ENCODE data around the gene EML1. TPM values are rescaled to one million over a fixed set of nuclear protein-coding genes. Genes with fewer than 3 reads are reported as not detected.

EML1 gene
- total and polyA plus RNA-seq, 2 donors from 2014 or later, result 7.9 to 35.9 TPM

- no peak for TF ChIP-seq CTCF (IDR thresholded peaks at IDR 0.05; ENCODE audit: borderline replicate concordance, extremely low read depth, insufficient read depth)
- H3K27ac ChIP-seq (ENCODE audit: low read depth in 2 of 2, low read length in 2 of 2), result no peak overlapping the region
- DNase-seq (peak in 2 of 5 donors; percentile 33 to 71), FAIRE-seq (peak; percentile 15)
- no peaks in the 10 kb centered on the region for H3K27me3 ChIP-seq (ENCODE audit: control insufficient read depth, insufficient read depth, low read length)
- H3K9me3 ChIP-seq (ENCODE audit: control insufficient read depth in 2 of 3, insufficient read depth in 1 of 3, low read length in 3 of 3), result no peaks in the 10 kb centered on the region
- H3K4me1 ChIP-seq (ENCODE audit: control insufficient read depth in 2 of 3, insufficient read depth in 2 of 3, low read depth in 1 of 3, low read length in 3 of 3), result no peaks in the 10 kb centered on the region
- no peak overlapping the region for H3K9ac ChIP-seq (ENCODE audit: low read length in 3 of 3)
- intact Hi-C loops (cut with DNase I), result no loop called here
- no peak overlapping the region for H3K4me3 ChIP-seq (ENCODE audit: low read length in 3 of 3)
- H3K36me3 ChIP-seq (ENCODE audit: control insufficient read depth in 2 of 3, insufficient read depth in 3 of 3, low read length in 3 of 3), result no peaks in the 10 kb centered on the region
These were observed 86.4 kb downstream of the EML1 start for GRCh38 chr14:99879401-99880295.

- TF ChIP-seq CTCF (IDR thresholded peaks at IDR 0.05; ENCODE audit: borderline replicate concordance, extremely low read depth, insufficient read depth), result no peak
- Histone ChIP-seq H3K4me3 (ENCODE audit: low read length in 3 of 3) (no peak overlapping the region), H3K9me3 (ENCODE audit: control insufficient read depth in 2 of 3, insufficient read depth in 1 of 3, low read length in 3 of 3) (no peaks in the 10 kb centered on the region), H3K27ac (ENCODE audit: low read depth in 2 of 2, low read length in 2 of 2) (no peak overlapping the region), H3K4me1 (ENCODE audit: control insufficient read depth in 2 of 3, insufficient read depth in 2 of 3, low read depth in 1 of 3, low read length in 3 of 3) (no peaks in the 10 kb centered on the region), H3K9ac (ENCODE audit: low read length in 3 of 3) (no peak overlapping the region), H3K27me3 (ENCODE audit: control insufficient read depth, insufficient read depth, low read length) (no peaks in the 10 kb centered on the region), H3K36me3 (ENCODE audit: control insufficient read depth in 2 of 3, insufficient read depth in 3 of 3, low read length in 3 of 3) (no peaks in the 10 kb centered on the region)
- FAIRE-seq (no peak), DNase-seq (no peak)
- intact Hi-C loops (cut with DNase I), result no loop called here
These were observed 87.6 kb downstream of the EML1 start for GRCh38 chr14:99880651-99881420.

DNA sequence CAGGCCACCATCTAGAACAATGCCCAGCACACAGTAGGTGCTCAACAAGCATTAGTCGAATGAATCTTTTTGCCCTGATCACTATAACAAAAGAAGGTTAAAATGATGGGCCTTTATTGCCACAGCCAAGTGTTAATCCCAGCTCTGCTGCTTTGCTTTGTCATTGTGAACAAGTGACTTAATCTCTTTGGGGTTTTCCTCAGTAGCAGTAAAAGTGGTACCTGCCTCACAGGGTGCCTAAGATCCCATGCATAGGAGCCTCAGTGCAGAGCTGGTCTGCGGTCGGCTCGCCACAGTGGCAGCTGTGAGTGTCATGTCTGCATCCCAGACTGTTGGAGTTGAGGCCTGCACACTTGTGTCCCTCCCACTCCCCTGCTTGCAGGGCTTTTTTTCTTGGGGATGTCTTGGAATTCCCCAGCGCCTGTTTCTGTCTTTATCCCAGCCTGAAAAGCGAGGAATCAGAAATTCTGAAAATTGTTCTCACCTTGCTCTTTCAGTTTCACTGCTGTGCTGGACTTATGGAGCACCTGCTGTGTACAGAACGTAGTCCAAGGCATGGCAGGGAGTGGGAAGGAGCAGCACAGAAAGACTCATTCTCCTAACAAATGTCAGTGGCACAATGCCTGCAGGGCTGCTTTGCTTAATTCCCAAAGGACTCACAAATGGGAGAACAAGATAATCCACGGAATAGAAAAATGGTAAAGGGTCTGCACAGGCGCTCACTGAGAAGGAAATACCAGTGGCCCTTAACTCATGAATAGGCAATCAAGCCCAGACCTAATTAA is 90.8 kb downstream of the EML1 start:
- DNase-seq (no peak), FAIRE-seq (no peak)

More for the DNA sequence above, 90.8 kb downstream of the EML1 start:
- Histone ChIP-seq H3K4me3 (ENCODE audit: low read length in 3 of 3) (no peak overlapping the region), H3K36me3 (ENCODE audit: control insufficient read depth in 2 of 3, insufficient read depth in 3 of 3, low read length in 3 of 3) (no peaks in the 10 kb centered on the region), H3K4me1 (ENCODE audit: control insufficient read depth in 2 of 3, insufficient read depth in 2 of 3, low read depth in 1 of 3, low read length in 3 of 3) (no peaks in the 10 kb centered on the region), H3K27ac (ENCODE audit: low read depth in 2 of 2, low read length in 2 of 2) (no peak overlapping the region), H3K9ac (ENCODE audit: low read length in 3 of 3) (no peak overlapping the region), H3K9me3 (ENCODE audit: control insufficient read depth in 2 of 3, insufficient read depth in 1 of 3, low read length in 3 of 3) (no peaks in the 10 kb centered on the region), H3K27me3 (ENCODE audit: control insufficient read depth, insufficient read depth, low read length) (no peaks in the 10 kb centered on the region)
- TF ChIP-seq CTCF (IDR thresholded peaks at IDR 0.05; ENCODE audit: borderline replicate concordance, extremely low read depth, insufficient read depth), result no peak
- intact Hi-C loops (cut with DNase I), result no loop called here
